Suppressor macrophage treated with lipopolysaccharide for 1 hour (primary cell): ENCODE data around the gene BSN.
"Not testable (repeated sequence)": the region's sequence is repeated elsewhere in the genome, so short reads cannot be mapped to it uniquely, and the experiment has no call there.

ENCODE experiments used
- DNase-seq, 3 donors: peaks; one replicate each; pipeline ENCODE4 v3.0.0-alpha.2; 2020 to 2022

Gene BSN

DNA sequence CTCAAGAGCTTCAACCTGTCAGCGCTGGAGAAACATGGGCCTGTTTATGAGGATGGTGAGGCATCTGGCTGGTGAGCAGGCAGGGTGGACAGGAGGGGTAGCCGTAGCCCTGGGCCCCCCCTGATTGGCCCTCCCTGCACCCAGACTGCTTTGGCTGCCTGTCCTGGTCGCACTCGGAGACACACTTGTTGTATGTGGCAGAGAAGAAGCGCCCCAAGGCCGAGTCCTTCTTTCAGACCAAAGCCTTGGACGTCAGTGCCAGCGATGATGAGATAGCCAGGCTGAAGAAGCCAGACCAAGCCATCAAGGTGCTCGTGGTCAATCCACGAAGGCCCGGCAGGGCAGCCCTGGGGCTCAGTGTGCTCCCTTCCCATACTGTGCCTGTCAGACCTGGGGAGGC lies 121.6 kb downstream of the BSN start:
- DNase-seq: no peak

DNA sequence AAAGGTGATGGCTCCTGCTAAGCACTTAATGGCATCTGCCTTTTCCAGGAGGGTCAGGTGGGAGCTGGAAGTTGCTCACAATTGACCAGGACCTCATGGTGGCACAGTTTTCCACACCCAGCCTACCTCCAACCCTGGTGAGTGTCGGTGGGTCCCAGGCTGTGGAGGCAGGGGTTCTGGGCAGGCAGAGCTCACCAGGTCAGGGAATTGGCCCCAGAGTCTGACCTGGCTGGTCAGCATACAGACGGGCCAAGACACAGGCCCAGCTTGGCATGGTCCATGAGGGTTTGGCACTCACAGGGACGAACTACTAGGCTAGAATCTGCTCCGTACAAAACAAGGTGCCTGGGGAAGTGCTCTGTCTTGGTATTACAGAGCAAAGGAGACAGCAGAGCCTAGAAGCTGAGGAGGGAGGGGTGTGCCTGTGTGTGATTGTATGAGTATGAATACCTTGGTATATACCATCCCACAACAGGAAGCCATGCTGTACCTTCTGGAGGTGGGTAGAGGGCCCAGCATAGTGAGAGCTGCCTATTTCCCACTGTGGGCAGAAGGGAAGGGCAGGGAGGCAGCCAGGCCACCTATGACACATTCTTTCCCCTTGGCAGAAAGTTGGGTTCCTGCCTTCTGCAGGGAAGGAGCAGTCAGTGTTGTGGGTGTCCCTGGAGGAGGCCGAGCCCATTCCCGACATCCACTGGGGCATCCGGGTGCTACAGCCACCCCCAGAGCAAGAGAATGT lies 126.4 kb downstream of the BSN start:
- DNase-seq: no peak

GRCh38 chr3:49681232-49681522 lies 126.9 kb downstream of the BSN start:
- DNase-seq: no peak

- DNase-seq: no peak
Measured at GRCh38 chr3:49681543-49681942, 127.3 kb downstream of the BSN start.

GRCh38 chr3:49683162-49683561 lies 128.9 kb downstream of the BSN start:
- no peak for DNase-seq

- DNase-seq: not testable (repeated sequence)
Measured at GRCh38 chr3:49684453-49684852, 130.2 kb downstream of the BSN start.

DNA sequence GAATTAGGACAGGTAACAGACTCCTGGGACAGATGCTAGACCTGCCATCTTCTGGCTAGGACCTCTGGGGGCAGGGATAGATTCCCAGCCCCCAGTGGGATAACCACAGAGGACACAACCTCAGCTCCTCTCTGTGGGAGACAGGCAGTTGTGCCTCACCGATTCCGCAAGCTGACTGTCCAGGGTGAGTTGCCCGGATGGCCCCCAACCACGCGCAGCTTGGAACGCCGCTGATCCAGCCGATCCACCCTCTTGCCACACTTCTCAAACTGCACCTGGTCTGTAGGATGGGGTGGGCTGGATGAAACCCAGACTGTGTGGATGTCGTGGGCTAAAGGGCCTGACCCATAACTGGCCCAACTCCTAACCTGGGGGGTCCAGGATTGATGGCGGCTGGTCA lies 130.8 kb downstream of the BSN start:
- not testable (repeated sequence) for DNase-seq

- DNase-seq: not testable (repeated sequence)
Measured at GRCh38 chr3:49685846-49686245, 131.6 kb downstream of the BSN start.

DNA sequence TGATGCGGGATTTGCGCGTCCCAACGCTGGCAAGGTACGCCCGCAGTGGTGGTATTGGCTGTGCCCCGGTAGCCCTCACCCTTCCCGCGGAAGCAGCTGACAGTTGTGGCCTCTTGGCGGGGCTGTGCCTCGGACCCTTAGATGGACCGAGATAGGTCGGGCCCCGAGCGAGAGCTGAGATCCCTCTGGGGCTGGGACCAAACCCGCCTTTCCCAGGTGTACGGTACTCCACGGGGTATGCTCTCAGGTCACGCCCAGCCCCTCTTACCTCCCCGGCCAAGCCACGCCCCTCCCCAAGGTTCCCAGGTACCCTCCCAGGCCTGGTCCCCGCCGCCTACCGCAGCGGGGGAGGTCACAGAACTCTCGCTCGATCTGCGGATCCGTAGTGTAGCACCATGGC lies 132.1 kb downstream of the BSN start:
- not testable (repeated sequence) for DNase-seq

DNA sequence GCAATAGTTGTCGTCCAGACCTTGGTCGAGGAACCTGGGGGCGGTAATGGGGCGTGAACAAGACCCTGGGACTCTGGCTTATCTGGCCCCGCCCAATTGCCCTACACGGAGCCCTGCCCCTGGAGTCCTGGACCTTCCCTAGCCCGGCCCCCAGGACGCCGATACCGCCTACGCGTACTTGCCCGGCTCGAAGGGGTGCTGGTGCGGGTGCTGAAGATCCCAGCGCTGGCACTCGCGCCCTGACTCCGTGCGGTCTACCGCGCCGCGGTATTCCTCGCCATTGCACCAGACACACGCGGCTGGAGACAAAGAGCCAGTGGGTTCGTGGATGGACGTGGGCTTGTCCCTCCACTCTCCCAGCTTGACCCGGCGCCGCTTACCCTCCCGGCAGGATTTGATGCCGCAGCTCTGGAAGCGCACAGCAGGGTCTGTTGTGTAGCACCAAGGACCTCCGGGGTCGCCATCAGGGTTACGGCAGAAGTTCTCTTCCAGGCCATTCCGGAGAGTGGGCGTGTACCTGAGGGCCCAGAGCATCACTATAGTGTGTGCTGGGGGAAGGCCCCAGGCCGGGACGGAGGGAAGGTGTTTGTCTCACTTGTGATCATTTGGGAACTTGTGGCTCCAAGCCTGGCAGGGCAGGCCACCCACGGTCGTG lies 132.6 kb downstream of the BSN start:
- peak; percentile 64 to 80 (median 64) for DNase-seq

GRCh38 chr3:49687424-49687795 lies 133.1 kb downstream of the BSN start:
- DNase-seq: not testable (repeated sequence)

DNA sequence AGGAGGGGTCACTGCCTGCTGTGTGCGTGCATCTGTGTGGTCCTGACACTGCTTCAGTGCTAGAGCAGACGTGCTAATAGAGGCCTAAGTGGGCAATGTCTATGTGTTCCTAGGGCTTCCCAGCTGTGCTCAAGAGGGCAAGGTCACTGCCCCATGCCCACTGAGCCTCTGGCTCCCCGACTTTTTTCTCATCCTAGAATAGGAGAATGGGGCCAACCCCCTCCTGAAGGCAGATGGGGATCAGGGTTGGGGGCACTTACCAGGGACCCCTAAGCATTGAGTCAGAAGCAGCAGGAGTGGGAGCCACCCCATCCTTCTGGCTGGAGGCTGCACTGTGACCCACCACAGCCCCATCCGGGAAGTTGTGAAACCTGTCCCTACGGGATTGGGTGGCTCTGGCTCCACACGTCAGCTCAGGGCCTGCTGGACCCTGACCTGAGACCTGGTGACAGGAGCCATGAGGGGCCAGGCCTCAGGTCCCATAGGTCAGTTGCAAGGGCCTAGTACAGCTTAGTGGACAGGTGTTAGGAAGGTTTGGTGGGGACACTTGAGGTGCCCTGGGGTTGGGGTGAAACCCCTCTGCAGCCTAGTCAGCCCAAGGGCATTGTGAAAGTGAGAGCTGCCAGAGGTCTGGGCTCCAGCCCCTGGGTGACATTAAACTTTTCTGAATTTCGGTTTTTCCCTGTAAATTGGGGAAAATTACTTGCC lies 134.2 kb downstream of the BSN start:
- DNase-seq: not testable (repeated sequence)

- peak; percentile 94 to 97 (median 96) for DNase-seq
Measured at GRCh38 chr3:49689046-49689907, 135.0 kb downstream of the BSN start, which contains the start of the genes MST1 and RNF123. MST1 (minus strand) TSS chr3:49689474; CDS start chr3:49688691, 783 bp downstream. RNF123 (plus strand) TSS chr3:49689557; CDS start chr3:49691166, 1,609 bp downstream.

GRCh38 chr3:49689908-49690624 lies 135.8 kb downstream of the BSN start:
- DNase-seq: not testable (repeated sequence)

DNA sequence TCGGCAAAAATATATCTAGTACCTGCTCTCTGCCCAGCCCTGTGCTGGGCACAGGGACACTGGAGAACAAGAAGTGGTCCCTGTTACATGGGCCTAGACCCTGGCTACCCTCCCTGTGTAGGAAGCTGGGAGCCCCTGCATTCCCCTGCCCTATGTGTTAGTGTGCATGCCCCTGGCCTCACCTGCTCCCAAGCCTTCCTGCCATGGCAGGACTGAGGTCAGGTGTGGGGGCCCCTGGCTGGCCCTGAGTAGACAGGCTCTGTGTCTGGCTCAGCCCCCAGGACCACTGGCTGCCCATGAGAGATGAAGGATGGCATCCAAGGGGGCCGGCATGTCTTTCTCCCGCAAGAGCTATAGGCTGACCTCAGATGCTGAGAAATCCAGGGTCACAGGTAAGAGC lies 136.6 kb downstream of the BSN start:
- DNase-seq: not testable (repeated sequence)

DNA sequence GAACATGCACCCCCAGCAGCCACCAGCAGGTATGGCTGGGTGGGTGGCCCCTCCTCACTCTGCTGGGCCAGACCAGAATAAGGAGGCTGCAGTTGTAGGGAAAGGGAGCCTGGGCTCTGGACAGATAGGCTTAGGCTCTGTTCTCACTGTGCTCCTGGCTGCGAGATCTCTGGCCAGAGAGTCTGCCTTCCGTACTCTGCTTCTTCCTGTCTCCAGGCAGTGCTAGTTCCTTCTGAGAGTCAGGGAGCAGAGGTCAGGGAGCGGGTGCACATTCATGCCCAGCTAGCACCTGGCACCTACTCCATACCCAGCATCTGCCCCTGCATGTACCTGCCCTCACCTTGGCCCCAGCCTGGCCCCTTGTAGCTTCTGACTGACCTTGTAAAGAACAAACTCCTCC lies 137.2 kb downstream of the BSN start:
- not testable (repeated sequence) for DNase-seq

- DNase-seq: not testable (repeated sequence)
Measured at GRCh38 chr3:49694409-49695070, 140.3 kb downstream of the BSN start.

DNA sequence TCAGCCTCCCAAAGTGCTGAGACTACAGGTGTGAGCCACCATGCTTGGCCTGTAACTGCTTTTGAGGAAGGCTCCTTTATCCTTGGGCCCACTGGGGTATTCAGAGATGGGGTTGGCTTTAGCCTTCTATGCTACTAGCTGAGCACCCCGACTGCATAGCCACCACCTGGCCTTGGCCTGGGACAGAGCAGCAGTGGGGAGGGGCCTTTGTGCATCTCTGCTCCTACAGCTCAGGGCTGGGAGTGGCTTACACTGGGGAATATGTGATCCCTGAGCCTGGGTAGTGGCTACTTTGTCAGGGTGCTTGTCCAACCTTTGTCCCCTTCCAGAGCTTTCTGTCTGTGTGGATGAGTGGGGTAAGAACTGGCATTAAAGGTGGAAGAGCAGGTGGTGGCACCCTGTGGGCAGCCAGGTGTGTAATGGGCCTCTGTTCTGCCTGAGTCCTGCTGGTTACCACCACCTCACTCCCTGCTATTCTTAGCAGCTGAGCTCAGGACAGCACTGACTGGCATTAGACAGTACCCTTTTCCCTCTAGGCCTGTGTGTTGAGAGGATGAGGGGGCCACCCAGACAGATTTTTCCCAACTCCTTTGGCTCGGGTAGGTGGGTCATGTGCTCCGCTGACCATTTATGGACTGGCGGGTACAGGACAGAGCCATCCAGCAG lies 141.2 kb downstream of the BSN start:
- DNase-seq: not testable (repeated sequence)

DNA sequence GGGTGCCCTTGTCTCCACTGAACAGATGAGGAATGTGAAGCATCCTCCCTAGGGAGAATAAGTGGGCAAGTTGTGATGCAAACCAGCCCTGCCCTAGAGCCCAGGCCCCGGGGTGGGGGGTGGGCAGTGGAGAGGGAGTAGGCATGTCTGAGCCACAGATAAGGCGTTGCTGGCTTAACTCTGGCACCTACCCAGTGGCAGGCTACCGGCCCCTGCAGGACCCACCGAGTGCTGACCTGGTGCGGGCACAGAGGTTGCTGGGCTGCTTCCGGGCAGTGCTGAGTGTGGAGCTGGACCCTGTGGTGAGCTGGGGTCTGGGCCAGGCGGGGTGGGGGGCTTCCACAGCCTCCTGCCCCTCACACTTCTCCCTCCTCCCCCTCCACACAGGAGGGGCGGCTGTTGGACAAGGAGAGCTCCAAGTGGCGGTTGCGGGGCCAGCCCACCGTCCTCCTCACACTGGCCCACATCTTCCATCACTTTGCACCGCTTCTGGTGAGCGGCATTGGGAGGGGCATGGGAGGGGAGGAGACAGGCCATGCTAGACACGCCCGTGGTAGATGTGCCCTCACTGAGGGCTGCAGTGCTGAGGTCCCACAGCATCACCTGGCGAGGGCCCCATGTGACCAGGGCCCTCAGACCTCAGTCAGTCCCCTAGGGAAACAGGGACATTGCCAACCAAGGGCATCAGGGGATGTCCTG lies 145.2 kb downstream of the BSN start:
- no peak for DNase-seq

GRCh38 chr3:49700014-49700413 lies 145.7 kb downstream of the BSN start:
- no peak for DNase-seq
